ENCODE results near the gene LHX2. TPM values are rescaled to one million over a fixed set of nuclear protein-coding genes. Genes with fewer than 3 reads are reported as not detected.
A peak's percentile ranks its signal among the peaks of the same experiment; 100 is the strongest.

The LHX2 gene
- total and polyA plus RNA-seq, 2 of the 4 experiments (the other 2 are of a cell fraction): not detected

- no peaks in the 10 kb centered on the region for H3K9me1 ChIP-seq (ENCODE audit: insufficient read depth, low read length)
- CTCF ChIA-PET: no interaction called here
Observed at GRCh38 chr9:123990427-123990826, 21.1 kb upstream of the LHX2 start.

More at GRCh38 chr9:123990427-123990826, 21.1 kb upstream of the LHX2 start:
- H3K9ac ChIP-seq (ENCODE audit: low read depth, low read length): no peak overlapping the region
- H3K36me3 ChIP-seq (ENCODE audit: control insufficient read depth, insufficient read depth, low read length): no peaks in the 10 kb centered on the region
- H4K20me1 ChIP-seq (ENCODE audit: insufficient read depth, low read length): no peaks in the 10 kb centered on the region
- H2BK15ac ChIP-seq (ENCODE audit: low read depth, low read length): no peak overlapping the region
- H3K18ac ChIP-seq (ENCODE audit: low read depth, low read length): no peak overlapping the region
- no peak overlapping the region for H3K27ac ChIP-seq (ENCODE audit: insufficient read depth, low read length)
- no peak overlapping the region for H2BK120ac ChIP-seq (ENCODE audit: low read depth, low read length)
- POLR2A ChIA-PET (ENCODE audit: unreplicated experiment): no interaction called here
- intact Hi-C loops (cut with micrococcal nuclease): no loop called here
- BruUV-seq (replicated peaks): no TSS peak
- H2BK5ac ChIP-seq (ENCODE audit: low read depth, low read length, poor library complexity, severe bottlenecking): no peak overlapping the region
- no peak for ATAC-seq (ENCODE audit: low read depth)
- no peaks in the 10 kb centered on the region for H3K79me1 ChIP-seq (ENCODE audit: low read depth in 1 of 2, low read length in 2 of 2)
- H4K91ac ChIP-seq (ENCODE audit: insufficient read depth, low read depth, low read length): no peak overlapping the region
- dilution Hi-C loops (cut with HindIII; ENCODE audit: low sequenced_read_pairs, unreplicated experiment): no loop called here
- no peak overlapping the region for H3K4ac ChIP-seq (ENCODE audit: low read depth, low read length)
- no peak overlapping the region for H3K23ac ChIP-seq (ENCODE audit: low read depth, low read length)
- 40% methylated on average over 1 of the region's 5 CpGs; no CpG with 5 or more reads in 1 of the 2 experiments for WGBS, 2 experiments (ENCODE audit: extremely low coverage in 2 of 2, insufficient read length in 1 of 2)
- no peak overlapping the region for H3K4me3 ChIP-seq (ENCODE audit: insufficient read depth, low read depth, low read length)
- H3K9me3 ChIP-seq (ENCODE audit: control insufficient read depth, insufficient read depth, low read length): no peaks in the 10 kb centered on the region; the same call in none of the 2 replicates
- no peak overlapping the region for H2AFZ ChIP-seq (replicated peaks; ENCODE audit: low read length, poor library complexity)
- H4K5ac ChIP-seq (ENCODE audit: low read depth, low read length): no peak overlapping the region
- no peak overlapping the region for H4K8ac ChIP-seq (ENCODE audit: low read depth in 2 of 2, low read length in 2 of 2)
- H2AK9ac ChIP-seq (replicated peaks; ENCODE audit: low read depth, low read length, poor library complexity): peak overlapping the region; percentile 37
- H3K27me3 ChIP-seq (ENCODE audit: control insufficient read depth, insufficient read depth, low read length): peaks cover 47% of the 10 kb centered on the region
- no peak for DNase-seq
- no peak overlapping the region for H3K56ac ChIP-seq (ENCODE audit: extremely low read depth, insufficient read depth, low read length)
- H3K14ac ChIP-seq (replicated peaks; ENCODE audit: low read depth, low read length): no peak overlapping the region
- H2AK5ac ChIP-seq (ENCODE audit: low read depth, low read length): no peak overlapping the region
- no peak overlapping the region for H3K4me2 ChIP-seq (ENCODE audit: low read depth, low read length)
- in situ Hi-C loops (cut with MboI; ENCODE audit: low sequenced_read_pairs): no loop called here
- TF ChIP-seq BHLHE40 (IDR thresholded peaks at IDR 0.05; ENCODE audit: low read depth, low read length) (no peak), FOS (IDR thresholded peaks at IDR 0.05; ENCODE audit: low read depth, low read length) (no peak), MAZ (IDR thresholded peaks at IDR 0.05; ENCODE audit: borderline replicate concordance, low read depth, low read length) (no peak), SMC3 (IDR thresholded peaks at IDR 0.05; ENCODE audit: low read depth, low read length) (no peak), USF2 (IDR thresholded peaks at IDR 0.05; ENCODE audit: low read depth, low read length) (no peak), MXI1 (IDR thresholded peaks at IDR 0.05; ENCODE audit: borderline replicate concordance, low read depth, low read length) (no peak), POLR2A (IDR thresholded peaks at IDR 0.05; ENCODE audit: low read depth, low read length) (no peak), RAD21 (IDR thresholded peaks at IDR 0.05; ENCODE audit: low read length) (no peak), CHD1 (IDR thresholded peaks at IDR 0.05; ENCODE audit: low read depth, low read length) (no peak), ELK1 (IDR thresholded peaks at IDR 0.05; ENCODE audit: borderline replicate concordance, low read depth, low read length) (no peak), MAFK (IDR thresholded peaks at IDR 0.05; ENCODE audit: low read depth, low read length) (no peak), RFX5 (IDR thresholded peaks at IDR 0.05; ENCODE audit: low read depth, low read length) (no peak), CTCF (conservative IDR thresholded peaks at IDR 0.05; ENCODE audit: low read depth, low read length) (no peak)
- H3K4me1 ChIP-seq (ENCODE audit: control insufficient read depth, insufficient read depth, low read length): no peaks in the 10 kb centered on the region
- no peak overlapping the region for H2BK20ac ChIP-seq (ENCODE audit: low read depth, low read length)
